GM23338 (cell line): ENCODE results near the gene ELAVL3.

ENCODE experiments used
- CREB1 ChIP-seq: fragments of 250-450 bp; sonication (Bioruptor Pico); IDR thresholded peaks from 2 replicates; pipeline ENCODE4 v1.5.0; 2020; ENCODE audit warnings: low read depth, mild to moderate bottlenecking, moderate library complexity
- EZH2 ChIP-seq: fragments of 200-600 bp; sonication (generic); IDR thresholded peaks from one replicate; pipeline ENCODE4 v1.8.0; 2017; ENCODE audit warnings: antibody characterized with exemption, mild to moderate bottlenecking, low read depth; ENCODE audit not compliant: unreplicated experiment
- EZH2phosphoT487 ChIP-seq: fragments of 200-600 bp; sonication (generic); IDR thresholded peaks from one replicate; pipeline ENCODE4 v1.8.1; 2018; ENCODE audit warnings: antibody characterized with exemption; ENCODE audit not compliant: unreplicated experiment
- JUNB ChIP-seq: IDR thresholded peaks from one replicate; pipeline ENCODE4 v1.6.1; 2016; ENCODE audit warnings: antibody characterized with exemption; ENCODE audit not compliant: unreplicated experiment
- NANOG ChIP-seq: IDR thresholded peaks from 2 replicates; pipeline ENCODE4 v1.6.1; 2016; ENCODE audit warnings: antibody characterized with exemption, borderline replicate concordance
- POLR2AphosphoS5 ChIP-seq: IDR thresholded peaks from 2 replicates; pipeline ENCODE4 v1.6.1; 2016; ENCODE audit warnings: antibody characterized with exemption, low read depth
- STAT1 ChIP-seq: IDR thresholded peaks from one replicate; pipeline ENCODE4 v1.6.1; 2016; ENCODE audit warnings: antibody characterized with exemption; ENCODE audit not compliant: unreplicated experiment
- ZNF114 ChIP-seq: fragments of 250-450 bp; sonication (Bioruptor Pico); IDR thresholded peaks from 2 replicates; pipeline ENCODE4 v1.5.0; 2020; ENCODE audit warnings: mild to moderate bottlenecking, moderate library complexity
- ZNF331 ChIP-seq: fragments of 250-450 bp; sonication (Bioruptor Pico); IDR thresholded peaks from 2 replicates; pipeline ENCODE4 v1.5.0; 2020; ENCODE audit warnings: low read depth, mild to moderate bottlenecking, moderate library complexity
- ZNF462 ChIP-seq: fragments of 250-450 bp; sonication (Bioruptor Pico); IDR thresholded peaks from 2 replicates; pipeline ENCODE4 v1.5.0; 2020; ENCODE audit warnings: mild to moderate bottlenecking, moderate library complexity
- TF ChIP-seq, protein P1 (sequence below), 2 experiments: fragments of 200-600 bp in 1 of 2; sonication (generic) in 1 of 2; conservative IDR thresholded peaks; 2 replicates each; pipeline versions ENCODE4 v1.5.1 to v1.6.1; 2016 to 2017; ENCODE audit warnings: antibody characterized with exemption in 2 of 2, low read depth in 2 of 2, mild to moderate bottlenecking in 2 of 2, moderate library complexity in 1 of 2
- TF ChIP-seq, protein P2 (sequence below): IDR thresholded peaks from one replicate; pipeline ENCODE4 v1.6.1; 2018; ENCODE audit warnings: antibody characterized with exemption; ENCODE audit not compliant: unreplicated experiment
- TF ChIP-seq, protein P3 (sequence below): IDR thresholded peaks from 2 replicates; pipeline ENCODE4 v1.6.1; 2016; ENCODE audit warnings: antibody characterized with exemption

- TF ChIP-seq POLR2AphosphoS5: no peak
- TF ChIP-seq, protein P1, sequence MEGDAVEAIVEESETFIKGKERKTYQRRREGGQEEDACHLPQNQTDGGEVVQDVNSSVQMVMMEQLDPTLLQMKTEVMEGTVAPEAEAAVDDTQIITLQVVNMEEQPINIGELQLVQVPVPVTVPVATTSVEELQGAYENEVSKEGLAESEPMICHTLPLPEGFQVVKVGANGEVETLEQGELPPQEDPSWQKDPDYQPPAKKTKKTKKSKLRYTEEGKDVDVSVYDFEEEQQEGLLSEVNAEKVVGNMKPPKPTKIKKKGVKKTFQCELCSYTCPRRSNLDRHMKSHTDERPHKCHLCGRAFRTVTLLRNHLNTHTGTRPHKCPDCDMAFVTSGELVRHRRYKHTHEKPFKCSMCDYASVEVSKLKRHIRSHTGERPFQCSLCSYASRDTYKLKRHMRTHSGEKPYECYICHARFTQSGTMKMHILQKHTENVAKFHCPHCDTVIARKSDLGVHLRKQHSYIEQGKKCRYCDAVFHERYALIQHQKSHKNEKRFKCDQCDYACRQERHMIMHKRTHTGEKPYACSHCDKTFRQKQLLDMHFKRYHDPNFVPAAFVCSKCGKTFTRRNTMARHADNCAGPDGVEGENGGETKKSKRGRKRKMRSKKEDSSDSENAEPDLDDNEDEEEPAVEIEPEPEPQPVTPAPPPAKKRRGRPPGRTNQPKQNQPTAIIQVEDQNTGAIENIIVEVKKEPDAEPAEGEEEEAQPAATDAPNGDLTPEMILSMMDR (conservative IDR thresholded peaks at IDR 0.05; ENCODE audit: low read depth in 2 of 2): no peak
- TF ChIP-seq, protein P2, sequence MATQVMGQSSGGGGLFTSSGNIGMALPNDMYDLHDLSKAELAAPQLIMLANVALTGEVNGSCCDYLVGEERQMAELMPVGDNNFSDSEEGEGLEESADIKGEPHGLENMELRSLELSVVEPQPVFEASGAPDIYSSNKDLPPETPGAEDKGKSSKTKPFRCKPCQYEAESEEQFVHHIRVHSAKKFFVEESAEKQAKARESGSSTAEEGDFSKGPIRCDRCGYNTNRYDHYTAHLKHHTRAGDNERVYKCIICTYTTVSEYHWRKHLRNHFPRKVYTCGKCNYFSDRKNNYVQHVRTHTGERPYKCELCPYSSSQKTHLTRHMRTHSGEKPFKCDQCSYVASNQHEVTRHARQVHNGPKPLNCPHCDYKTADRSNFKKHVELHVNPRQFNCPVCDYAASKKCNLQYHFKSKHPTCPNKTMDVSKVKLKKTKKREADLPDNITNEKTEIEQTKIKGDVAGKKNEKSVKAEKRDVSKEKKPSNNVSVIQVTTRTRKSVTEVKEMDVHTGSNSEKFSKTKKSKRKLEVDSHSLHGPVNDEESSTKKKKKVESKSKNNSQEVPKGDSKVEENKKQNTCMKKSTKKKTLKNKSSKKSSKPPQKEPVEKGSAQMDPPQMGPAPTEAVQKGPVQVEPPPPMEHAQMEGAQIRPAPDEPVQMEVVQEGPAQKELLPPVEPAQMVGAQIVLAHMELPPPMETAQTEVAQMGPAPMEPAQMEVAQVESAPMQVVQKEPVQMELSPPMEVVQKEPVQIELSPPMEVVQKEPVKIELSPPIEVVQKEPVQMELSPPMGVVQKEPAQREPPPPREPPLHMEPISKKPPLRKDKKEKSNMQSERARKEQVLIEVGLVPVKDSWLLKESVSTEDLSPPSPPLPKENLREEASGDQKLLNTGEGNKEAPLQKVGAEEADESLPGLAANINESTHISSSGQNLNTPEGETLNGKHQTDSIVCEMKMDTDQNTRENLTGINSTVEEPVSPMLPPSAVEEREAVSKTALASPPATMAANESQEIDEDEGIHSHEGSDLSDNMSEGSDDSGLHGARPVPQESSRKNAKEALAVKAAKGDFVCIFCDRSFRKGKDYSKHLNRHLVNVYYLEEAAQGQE: no peak
- no peak for TF ChIP-seq EZH2
- TF ChIP-seq ZNF331 (CRISPR knock-in tag): no peak
- TF ChIP-seq EZH2phosphoT487: no peak
- TF ChIP-seq STAT1: no peak
- no peak for TF ChIP-seq CREB1 (CRISPR knock-in tag)
- no peak for TF ChIP-seq JUNB
- TF ChIP-seq ZNF114 (CRISPR knock-in tag): no peak
- TF ChIP-seq, protein P3, sequence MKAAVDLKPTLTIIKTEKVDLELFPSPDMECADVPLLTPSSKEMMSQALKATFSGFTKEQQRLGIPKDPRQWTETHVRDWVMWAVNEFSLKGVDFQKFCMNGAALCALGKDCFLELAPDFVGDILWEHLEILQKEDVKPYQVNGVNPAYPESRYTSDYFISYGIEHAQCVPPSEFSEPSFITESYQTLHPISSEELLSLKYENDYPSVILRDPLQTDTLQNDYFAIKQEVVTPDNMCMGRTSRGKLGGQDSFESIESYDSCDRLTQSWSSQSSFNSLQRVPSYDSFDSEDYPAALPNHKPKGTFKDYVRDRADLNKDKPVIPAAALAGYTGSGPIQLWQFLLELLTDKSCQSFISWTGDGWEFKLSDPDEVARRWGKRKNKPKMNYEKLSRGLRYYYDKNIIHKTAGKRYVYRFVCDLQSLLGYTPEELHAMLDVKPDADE: no peak
- no peak for TF ChIP-seq NANOG
- no peak for TF ChIP-seq ZNF462 (CRISPR knock-in tag)
Measured at GRCh38 chr19:11423791-11424181, 57.1 kb downstream of the ELAVL3 start.
